ENCODE measurements around the gene SKIC3. TPM values are rescaled to one million over a fixed set of nuclear protein-coding genes. Genes with fewer than 3 reads are reported as not detected.

Gene SKIC3
- total and polyA plus RNA-seq, 2 of the 13 experiments (the other 11 are each of a cell fraction or from before 2014, with no cell fraction given): 36.9 to 61.5 TPM

GRCh38 chr5:95565280-95565920, 10.6 kb upstream of the SKIC3 start:
- WGBS (ENCODE audit: low lambda C conversion rate): 93% methylated on average over 4 of the region's 4 CpGs
- CTCF ChIA-PET (ENCODE audit: low intra/inter-chr PET ratio, low total read pairs): no interaction called here
- no peak for ATAC-seq
- no peak for FAIRE-seq
- Histone ChIP-seq H3K4me1 (ENCODE audit: insufficient read depth, low read length) (no peaks in the 10 kb centered on the region), H3K36me3 (replicated peaks in 1 of 2; ENCODE audit: control insufficient read depth in 1 of 2, insufficient read depth in 2 of 2, low read length in 2 of 2) (peaks cover 0 to 2% of the 10 kb centered on the region in 2 experiments; a peak in 2 of 5 replicates), H4K20me1 (ENCODE audit: insufficient read depth, low read length) (no peaks in the 10 kb centered on the region), H3K4me3 (replicated peaks in 1 of 3; ENCODE audit: insufficient read depth in 1 of 3, low read depth in 2 of 3, low read length in 3 of 3) (no peak overlapping the region), H3K9me3 (ENCODE audit: low read length) (no peaks in the 10 kb centered on the region), H3K79me2 (ENCODE audit: insufficient read depth, low read length) (no peaks in the 10 kb centered on the region), H2AFZ (ENCODE audit: low read length) (no peak overlapping the region), H3K4me2 (ENCODE audit: low read depth, low read length) (no peak overlapping the region), H3K27me3 (ENCODE audit: control insufficient read depth in 1 of 2, insufficient read depth in 2 of 2, low read length in 2 of 2) (no peaks in the 10 kb centered on the region), H3K9ac (ENCODE audit: insufficient read depth, low read depth, low read length) (no peak overlapping the region), H3K27ac (ENCODE audit: extremely low read length, insufficient read depth, low read length) (no peak overlapping the region)
- POLR2A ChIA-PET: no interaction called here
- intact Hi-C loops (cut with micrococcal nuclease; ENCODE audit: unreplicated experiment): no loop called here
- no TSS peak for BruUV-seq (replicated peaks)
- in situ Hi-C loops (cut with HindIII; ENCODE audit: extremely low pct_ligation_motif_present, low pct_unique_long_range_greater_than_20kb): no loop called here
- DNase-seq (ENCODE audit: low spot score): no peak
- TF ChIP-seq SIX4 (CRISPR knock-in tag; IDR thresholded peaks at IDR 0.05) (no peak), ZNF224 (CRISPR knock-in tag; IDR thresholded peaks at IDR 0.05) (no peak), GPN1 (CRISPR knock-in tag; IDR thresholded peaks at IDR 0.05; ENCODE audit: borderline replicate concordance) (no peak), ZFY (CRISPR knock-in tag; IDR thresholded peaks at IDR 0.05) (no peak), SMAD3 (CRISPR knock-in tag; IDR thresholded peaks at IDR 0.05) (no peak), DMAP1 (CRISPR knock-in tag; IDR thresholded peaks at IDR 0.05) (no peak), MIXL1 (CRISPR knock-in tag; IDR thresholded peaks at IDR 0.05) (no peak), ZNF460 (CRISPR knock-in tag; IDR thresholded peaks at IDR 0.05; ENCODE audit: borderline replicate concordance) (no peak), SNRNP70 (IDR thresholded peaks at IDR 0.05; ENCODE audit: low read depth, low read length) (no peak)

GRCh38 chr5:95564450-95564849, 9.7 kb upstream of the SKIC3 start:
- intact Hi-C loops (cut with micrococcal nuclease; ENCODE audit: unreplicated experiment) (no loop called here), in situ Hi-C loops (cut with HindIII; ENCODE audit: extremely low pct_ligation_motif_present, low pct_unique_long_range_greater_than_20kb) (no loop called here)
- CTCF ChIA-PET (ENCODE audit: low intra/inter-chr PET ratio, low total read pairs): no interaction called here
- no peaks in the 10 kb centered on the region for H3K9me3 ChIP-seq (ENCODE audit: low read length)
- ATAC-seq (no peak), FAIRE-seq (no peak), DNase-seq (ENCODE audit: low spot score) (no peak)
- H4K20me1 ChIP-seq (ENCODE audit: insufficient read depth, low read length): no peaks in the 10 kb centered on the region
- H3K9ac ChIP-seq (ENCODE audit: insufficient read depth, low read depth, low read length): no peak overlapping the region
- H3K27ac ChIP-seq (ENCODE audit: extremely low read length, insufficient read depth, low read length): no peak overlapping the region
- H3K79me2 ChIP-seq (ENCODE audit: insufficient read depth, low read length): no peaks in the 10 kb centered on the region
- no peaks in the 10 kb centered on the region for H3K4me1 ChIP-seq (ENCODE audit: insufficient read depth, low read length)
- no peak overlapping the region for H3K4me3 ChIP-seq (replicated peaks in 1 of 3; ENCODE audit: insufficient read depth in 1 of 3, low read depth in 2 of 3, low read length in 3 of 3)
- WGBS (ENCODE audit: low lambda C conversion rate): 81% methylated on average over 4 of the region's 4 CpGs
- no peak overlapping the region for H3K4me2 ChIP-seq (ENCODE audit: low read depth, low read length)
- BruUV-seq (replicated peaks): no TSS peak
- no peaks in the 10 kb centered on the region for H3K27me3 ChIP-seq (ENCODE audit: control insufficient read depth in 1 of 2, insufficient read depth in 2 of 2, low read length in 2 of 2)
- H2AFZ ChIP-seq (ENCODE audit: low read length): no peak overlapping the region
- 0 out of 5 replicates have a peak, but pooled peaks cover 0 to 1% of the 10 kb centered on the region in 2 experiments for H3K36me3 ChIP-seq (replicated peaks in 1 of 2; ENCODE audit: control insufficient read depth in 1 of 2, insufficient read depth in 2 of 2, low read length in 2 of 2)
- POLR2A ChIA-PET: interaction anchor here (0.8 kb wide), 1 partner anchor 10 kb away, joined by 3 read pairs; the partner anchor contains the start of genes ARSK and SKIC3
- TF ChIP-seq ZNF501 (CRISPR knock-in tag; IDR thresholded peaks at IDR 0.05): no peak
- TF ChIP-seq ZNF777 (CRISPR knock-in tag; IDR thresholded peaks at IDR 0.05): no peak
- TF ChIP-seq ZNF274 (CRISPR knock-in tag; IDR thresholded peaks at IDR 0.05): no peak
- no peak for TF ChIP-seq SMARCE1 (IDR thresholded peaks at IDR 0.05; ENCODE audit: borderline replicate concordance)
- TF ChIP-seq ZSCAN21 (CRISPR knock-in tag; IDR thresholded peaks at IDR 0.05; ENCODE audit: borderline replicate concordance): no peak
- no peak for TF ChIP-seq CBX5 (CRISPR knock-in tag; IDR thresholded peaks at IDR 0.05; ENCODE audit: borderline replicate concordance)
- no peak for TF ChIP-seq NFE2L1 (CRISPR knock-in tag; IDR thresholded peaks at IDR 0.05; ENCODE audit: borderline replicate concordance)
- TF ChIP-seq ZNF691 (CRISPR knock-in tag; IDR thresholded peaks at IDR 0.05; ENCODE audit: borderline replicate concordance, low read depth): no peak
- no peak for TF ChIP-seq SRF (IDR thresholded peaks at IDR 0.05; ENCODE audit: low read depth, low read length)
- TF ChIP-seq ZNF160 (CRISPR knock-in tag; IDR thresholded peaks at IDR 0.05): no peak
